Neural cell (in vitro differentiated cells): ENCODE results near the gene ZNF107. TPM values are rescaled to one million over a fixed set of nuclear protein-coding genes. Genes with fewer than 3 reads are reported as not detected.

ENCODE experiments used
- H2AFZ ChIP-seq: fragments of 200-600, 300-800 bp; sonication (generic), shearing (Covaris generic); 2 replicates; pipeline ENCODE4 v1.6.0; 2014; ENCODE audit warnings: low read depth, mild to moderate bottlenecking, antibody characterized with exemption, low read length, moderate library complexity
- H3F3A ChIP-seq: fragments of 200-600 bp; shearing (Covaris generic); 2 replicates; pipeline ENCODE4 v1.6.1; 2016; ENCODE audit warnings: mild to moderate bottlenecking, moderate library complexity, mixed read lengths, antibody characterized with exemption, low read length; ENCODE audit not compliant: insufficient read depth, poor library complexity, severe bottlenecking
- H3K27ac ChIP-seq: fragments of 200-600, 300-800 bp; sonication (generic), shearing (Covaris generic); 2 replicates; pipeline ENCODE4 v1.5.1; 2014; ENCODE audit warnings: mild to moderate bottlenecking, low read length, moderate library complexity
- H3K27me3 ChIP-seq: fragments of 300-800, 200-600 bp; sonication (generic), shearing (Covaris generic); 2 replicates; pipeline ENCODE4 v1.6.0; 2014; ENCODE audit warnings: mild to moderate bottlenecking, low read depth, low read length, moderate library complexity; ENCODE audit not compliant: insufficient read depth
- H3K36me3 ChIP-seq: fragments of 300-800, 200-600 bp; sonication (generic), shearing (Covaris generic); 2 replicates; pipeline ENCODE4 v1.5.1; 2014; ENCODE audit warnings: mild to moderate bottlenecking, antibody characterized with exemption, low read length, moderate library complexity; ENCODE audit not compliant: insufficient read depth
- H3K4me2 ChIP-seq: fragments of 300-800, 200-600 bp; sonication (generic), shearing (Covaris generic); 2 replicates; pipeline ENCODE4 v1.6.0; 2014; ENCODE audit warnings: mild to moderate bottlenecking, low read length
- H3K4me3 ChIP-seq: fragments of 300-800, 200-600 bp; sonication (generic), shearing (Covaris generic); 2 replicates; pipeline ENCODE4 v1.5.1; 2014; ENCODE audit warnings: mild to moderate bottlenecking, low read length, moderate library complexity
- H3K79me2 ChIP-seq: fragments of 200-600 bp; shearing (Covaris generic); replicated peaks from 2 replicates; pipeline ENCODE4 v1.6.0; 2014; ENCODE audit warnings: mild to moderate bottlenecking, low read length, moderate library complexity; ENCODE audit not compliant: insufficient read depth
- H3K9ac ChIP-seq: fragments of 300-800, 200-600 bp; sonication (generic), shearing (Covaris generic); 2 replicates; pipeline ENCODE4 v1.6.1; 2016; ENCODE audit warnings: mild to moderate bottlenecking, low read length, mixed read lengths
- H3K9me2 ChIP-seq: fragments of 200-600 bp; shearing (Covaris generic); 2 replicates; pipeline ENCODE4 v1.6.1; 2016; ENCODE audit warnings: mild to moderate bottlenecking, low read length, mixed read lengths; ENCODE audit not compliant: insufficient read depth
- H3K9me3 ChIP-seq: fragments of 200-600, 300-800 bp; sonication (generic), shearing (Covaris generic); 2 replicates; pipeline ENCODE4 v1.6.1; 2016; ENCODE audit warnings: mild to moderate bottlenecking, mixed run types, low read length, moderate library complexity, mixed read lengths
- H4K20me1 ChIP-seq: fragments of 200-600 bp; shearing (Covaris generic); 2 replicates; pipeline ENCODE4 v1.6.1; 2016; ENCODE audit warnings: mild to moderate bottlenecking, mixed run types; ENCODE audit not compliant: insufficient read depth
- EP300 ChIP-seq: fragments of 450-650 bp; conservative IDR thresholded peaks from 2 replicates; pipeline ENCODE4 v1.6.1; 2014; ENCODE audit warnings: antibody characterized with exemption, mild to moderate bottlenecking, moderate library complexity; ENCODE audit not compliant: poor library complexity, severe bottlenecking
- EZH2 ChIP-seq: fragments of 200-600, 300-800 bp; shearing (Covaris generic), sonication (generic); IDR thresholded peaks from 2 replicates; pipeline ENCODE4 v1.6.1; 2014; ENCODE audit warnings: antibody characterized with exemption, low read length, borderline replicate concordance, mild to moderate bottlenecking; ENCODE audit not compliant: insufficient read depth, poor library complexity, severe bottlenecking
- MXI1 ChIP-seq: fragments of 450-650 bp; conservative IDR thresholded peaks from 2 replicates; pipeline ENCODE4 v1.6.1; 2014; ENCODE audit warnings: antibody characterized with exemption, mild to moderate bottlenecking; ENCODE audit not compliant: poor library complexity, severe bottlenecking
- POLR2AphosphoS5 ChIP-seq: IDR thresholded peaks from 2 replicates; pipeline ENCODE4 v1.6.1; 2012
- RAD21 ChIP-seq: fragments of 450-650 bp; conservative IDR thresholded peaks from 2 replicates; pipeline ENCODE4 v1.6.1; 2014; ENCODE audit warnings: antibody characterized with exemption, mild to moderate bottlenecking, moderate library complexity
- REST ChIP-seq: IDR thresholded peaks from 2 replicates; pipeline ENCODE4 v1.6.1; 2012; ENCODE audit warnings: borderline replicate concordance
- SMC3 ChIP-seq: fragments of 450-650 bp; conservative IDR thresholded peaks from 2 replicates; pipeline ENCODE4 v1.6.1; 2014; ENCODE audit warnings: antibody characterized with exemption, mild to moderate bottlenecking, moderate library complexity; ENCODE audit not compliant: poor library complexity
- TAF1 ChIP-seq: IDR thresholded peaks from 2 replicates; pipeline ENCODE4 v1.6.1; 2012; ENCODE audit warnings: low read depth
- polyA plus RNA-seq: library from polyadenylated mRNA; depleted of rRNA; stranded (reverse); fragments of >200 nt; gene quantifications from 2 replicates; pipeline ENCODE4 v1.2.3, GENCODE V29; 2014
- TF ChIP-seq, protein P1 (sequence below): fragments of 450-650 bp; IDR thresholded peaks from 2 replicates; pipeline ENCODE4 v1.5.1; 2014; ENCODE audit warnings: antibody characterized with exemption, mild to moderate bottlenecking, moderate library complexity; ENCODE audit not compliant: poor library complexity, severe bottlenecking

Gene ZNF107
- polyA plus RNA-seq, 1 donor from 2014 or later: 7.9 TPM

DNA sequence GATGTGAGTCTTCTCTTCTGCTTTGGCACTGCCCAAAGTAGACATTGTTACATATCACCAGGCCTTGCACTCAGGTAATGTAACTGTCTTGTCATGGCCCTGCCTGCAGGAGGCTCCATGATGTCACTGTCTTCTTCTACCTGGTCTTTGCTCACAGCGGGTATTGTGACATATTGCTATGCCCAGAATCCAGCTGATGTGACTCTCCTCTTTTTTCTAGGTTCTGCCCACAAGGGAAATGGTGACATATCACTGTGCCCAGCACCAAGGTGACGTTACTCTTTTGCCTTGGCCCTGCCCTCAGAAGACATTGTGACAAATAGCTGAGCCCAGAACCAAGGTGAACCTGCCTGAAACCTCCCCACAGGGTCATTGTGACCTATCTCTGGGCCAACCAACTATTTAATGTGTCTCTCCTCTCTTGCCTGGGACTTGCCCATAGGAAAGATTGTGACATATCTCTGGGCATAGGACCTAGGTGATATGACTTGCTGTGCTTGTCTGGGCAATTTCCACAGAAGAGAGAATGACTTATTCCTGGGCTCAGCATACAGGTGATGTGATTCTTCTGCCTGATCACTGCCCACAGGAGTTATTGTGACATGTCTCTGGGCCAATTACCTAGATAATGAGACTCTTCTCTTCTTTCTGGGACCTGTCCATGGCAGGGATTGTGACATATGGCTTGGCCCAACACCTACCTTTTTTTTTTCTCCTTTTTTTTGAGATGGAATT is 26.5 kb upstream of the ZNF107 start:
- Histone ChIP-seq H3K79me2 (no peaks in the 10 kb centered on the region), H3K4me3 (no peak overlapping the region), H3K4me2 (no peak overlapping the region), H3K27ac (no peak overlapping the region), H3K9ac (no peak overlapping the region), H3F3A (no peaks in the 10 kb centered on the region), H3K36me3 (no peaks in the 10 kb centered on the region), H4K20me1 (no peaks in the 10 kb centered on the region), H3K9me2 (no peaks in the 10 kb centered on the region), H3K27me3 (no peaks in the 10 kb centered on the region), H3K9me3 (peaks cover 7% of the 10 kb centered on the region), H2AFZ (no peak overlapping the region)
- TF ChIP-seq RAD21 (no peak), EP300 (no peak), REST (no peak), SMC3 (no peak), EZH2 (no peak), MXI1 (no peak), POLR2AphosphoS5 (no peak), TAF1 (no peak)
- TF ChIP-seq, protein P1, sequence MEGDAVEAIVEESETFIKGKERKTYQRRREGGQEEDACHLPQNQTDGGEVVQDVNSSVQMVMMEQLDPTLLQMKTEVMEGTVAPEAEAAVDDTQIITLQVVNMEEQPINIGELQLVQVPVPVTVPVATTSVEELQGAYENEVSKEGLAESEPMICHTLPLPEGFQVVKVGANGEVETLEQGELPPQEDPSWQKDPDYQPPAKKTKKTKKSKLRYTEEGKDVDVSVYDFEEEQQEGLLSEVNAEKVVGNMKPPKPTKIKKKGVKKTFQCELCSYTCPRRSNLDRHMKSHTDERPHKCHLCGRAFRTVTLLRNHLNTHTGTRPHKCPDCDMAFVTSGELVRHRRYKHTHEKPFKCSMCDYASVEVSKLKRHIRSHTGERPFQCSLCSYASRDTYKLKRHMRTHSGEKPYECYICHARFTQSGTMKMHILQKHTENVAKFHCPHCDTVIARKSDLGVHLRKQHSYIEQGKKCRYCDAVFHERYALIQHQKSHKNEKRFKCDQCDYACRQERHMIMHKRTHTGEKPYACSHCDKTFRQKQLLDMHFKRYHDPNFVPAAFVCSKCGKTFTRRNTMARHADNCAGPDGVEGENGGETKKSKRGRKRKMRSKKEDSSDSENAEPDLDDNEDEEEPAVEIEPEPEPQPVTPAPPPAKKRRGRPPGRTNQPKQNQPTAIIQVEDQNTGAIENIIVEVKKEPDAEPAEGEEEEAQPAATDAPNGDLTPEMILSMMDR: no peak

- Histone ChIP-seq H3K4me2 (no peak overlapping the region), H3K4me3 (no peak overlapping the region), H3K27me3 (no peaks in the 10 kb centered on the region), H3K9ac (no peak overlapping the region), H3K79me2 (no peaks in the 10 kb centered on the region), H4K20me1 (no peaks in the 10 kb centered on the region), H3K9me2 (no peaks in the 10 kb centered on the region), H2AFZ (no peak overlapping the region), H3K36me3 (no peaks in the 10 kb centered on the region), H3F3A (no peaks in the 10 kb centered on the region), H3K27ac (no peak overlapping the region), H3K9me3 (peaks cover 7% of the 10 kb centered on the region)
- no peak for TF ChIP-seq EZH2
- no peak for TF ChIP-seq POLR2AphosphoS5
- no peak for TF ChIP-seq SMC3
These were observed 25.4 kb upstream of the ZNF107 start for GRCh38 chr7:64640504-64640903.
